IMR-90 (cell line): ENCODE measurements around the gene ATXN10. TPM values are rescaled to one million over a fixed set of nuclear protein-coding genes. Genes with fewer than 3 reads are reported as not detected.

Source experiments
- ATAC-seq: fragments of 200-7000 bp; cut with Tn5 transposase; 2 replicates; pipeline ENCODE4 v1.9.1; 2020; ENCODE audit warnings: low read depth, mild to moderate bottlenecking, moderate library complexity
- BruUV-seq: library from RNA; stranded (reverse); fragments of 400-500 nt; replicated peaks from 2 replicates; lab custom pipeline; 2021; lab: Mats Ljungman, UMichigan
- CTCF ChIA-PET: fragments of 300-600 bp; formaldehyde crosslinking; extraction: SDS; loops from one replicate; lab custom pipeline; 2021; ENCODE audit warnings: antibody characterized with exemption; lab: Yijun Ruan, JAX
- POLR2A ChIA-PET: fragments of 300-600 bp; sonication (Branson Sonifier 250); formaldehyde crosslinking; loops from one replicate; lab custom pipeline; 2022; ENCODE audit warnings: antibody characterized with exemption; ENCODE audit not compliant: unreplicated experiment; lab: Charles Lee
- DNase-seq: peaks from one replicate; pipeline ENCODE4 v3.0.0; 2013
- H2AFZ ChIP-seq: replicated peaks from 2 replicates; pipeline ENCODE3; 2013; ENCODE audit warnings: low read length, mild to moderate bottlenecking; ENCODE audit not compliant: poor library complexity
- H2AK5ac ChIP-seq: 2 replicates; pipeline ENCODE4 v1.6.1; 2013; ENCODE audit warnings: low read depth, low read length, inconsistent platforms
- H2AK9ac ChIP-seq: replicated peaks from 2 replicates; pipeline ENCODE3; 2013; ENCODE audit warnings: mild to moderate bottlenecking, low read depth, low read length, moderate library complexity; ENCODE audit not compliant: poor library complexity
- H2BK120ac ChIP-seq: 2 replicates; pipeline ENCODE4 v1.6.1; 2013; ENCODE audit warnings: low read depth, low read length, inconsistent platforms
- H2BK15ac ChIP-seq: 3 replicates; pipeline ENCODE4 v1.6.1; 2013; ENCODE audit warnings: low read depth, low read length, inconsistent platforms
- H2BK20ac ChIP-seq: 2 replicates; pipeline ENCODE4 v1.6.1; 2013; ENCODE audit warnings: low read depth, mild to moderate bottlenecking, inconsistent platforms, low read length, moderate library complexity
- H2BK5ac ChIP-seq: 2 replicates; pipeline ENCODE4 v1.6.1; 2013; ENCODE audit warnings: mild to moderate bottlenecking, low read depth, low read length, inconsistent platforms; ENCODE audit not compliant: poor library complexity, severe bottlenecking
- H3K14ac ChIP-seq: replicated peaks from 2 replicates; pipeline ENCODE4 v1.6.1; 2013; ENCODE audit warnings: low read depth, low read length, inconsistent platforms
- H3K18ac ChIP-seq: 2 replicates; pipeline ENCODE4 v1.6.1; 2013; ENCODE audit warnings: low read depth, low read length, control low read depth
- H3K23ac ChIP-seq: 2 replicates; pipeline ENCODE4 v1.6.1; 2013; ENCODE audit warnings: low read depth, low read length, inconsistent platforms
- H3K27ac ChIP-seq: 2 replicates; pipeline ENCODE4 v1.5.1; 2013; ENCODE audit warnings: mild to moderate bottlenecking, control low read depth, low read length; ENCODE audit not compliant: insufficient read depth
- H3K27me3 ChIP-seq: 2 replicates; pipeline ENCODE4 v1.6.1; 2013; ENCODE audit warnings: low read length; ENCODE audit not compliant: control insufficient read depth, insufficient read depth
- H3K36me3 ChIP-seq: 2 replicates; pipeline ENCODE4 v1.6.1; 2013; ENCODE audit warnings: low read length, mixed read lengths; ENCODE audit not compliant: control insufficient read depth, insufficient read depth
- H3K4ac ChIP-seq: 2 replicates; pipeline ENCODE4 v1.6.1; 2013; ENCODE audit warnings: low read depth, low read length, inconsistent platforms
- H3K4me1 ChIP-seq: 2 replicates; pipeline ENCODE4 v1.6.1; 2013; ENCODE audit warnings: low read length, mixed read lengths; ENCODE audit not compliant: control insufficient read depth, insufficient read depth
- H3K4me2 ChIP-seq: 2 replicates; pipeline ENCODE4 v1.6.1; 2013; ENCODE audit warnings: low read depth, mild to moderate bottlenecking, control low read depth, low read length, moderate library complexity
- H3K4me3 ChIP-seq: 2 replicates; pipeline ENCODE4 v1.5.1; 2013; ENCODE audit warnings: low read depth, mild to moderate bottlenecking, control low read depth, low read length, moderate library complexity; ENCODE audit not compliant: insufficient read depth
- H3K56ac ChIP-seq: 2 replicates; pipeline ENCODE4 v1.6.1; 2013; ENCODE audit warnings: low read length, inconsistent platforms; ENCODE audit not compliant: insufficient read depth; ENCODE audit errors: extremely low read depth
- H3K79me1 ChIP-seq, 2 experiments: 2 replicates each; pipeline ENCODE4 v1.6.1; 2013; ENCODE audit warnings: low read length in 2 of 2, inconsistent platforms in 1 of 2, low read depth in 1 of 2
- H3K9ac ChIP-seq: 2 replicates; pipeline ENCODE4 v1.6.1; 2013; ENCODE audit warnings: low read depth, low read length, control low read depth
- H3K9me1 ChIP-seq: 2 replicates; pipeline ENCODE4 v1.6.1; 2013; ENCODE audit warnings: low read length, inconsistent platforms; ENCODE audit not compliant: insufficient read depth
- H3K9me3 ChIP-seq: 2 replicates; pipeline ENCODE4 v1.6.1; 2013; ENCODE audit warnings: low read length; ENCODE audit not compliant: control insufficient read depth, insufficient read depth
- H4K20me1 ChIP-seq: 2 replicates; pipeline ENCODE4 v1.6.1; 2013; ENCODE audit warnings: low read length, inconsistent platforms; ENCODE audit not compliant: insufficient read depth
- H4K5ac ChIP-seq: 2 replicates; pipeline ENCODE4 v1.6.1; 2013; ENCODE audit warnings: mild to moderate bottlenecking, low read depth, low read length, control low read depth
- H4K8ac ChIP-seq, 2 experiments: 2 replicates each; pipeline ENCODE4 v1.6.1; 2013; ENCODE audit warnings: low read depth in 2 of 2, low read length in 2 of 2, control low read depth in 1 of 2, inconsistent platforms in 1 of 2
- H4K91ac ChIP-seq: 2 replicates; pipeline ENCODE4 v1.6.1; 2013; ENCODE audit warnings: low read depth, low read length, inconsistent platforms; ENCODE audit not compliant: insufficient read depth
- BHLHE40 ChIP-seq: fragments of 150-350 bp; IDR thresholded peaks from 2 replicates; pipeline ENCODE4 v1.6.1; 2016; ENCODE audit warnings: mild to moderate bottlenecking, low read depth, low read length
- CEBPB ChIP-seq: IDR thresholded peaks from 2 replicates; pipeline ENCODE4 v1.6.1; 2012; ENCODE audit warnings: low read depth, low read length, improper control_type of control experiment
- CHD1 ChIP-seq: IDR thresholded peaks from 2 replicates; pipeline ENCODE4 v1.6.1; 2012; ENCODE audit warnings: low read depth, low read length, improper control_type of control experiment
- MAFK ChIP-seq: IDR thresholded peaks from 2 replicates; pipeline ENCODE4 v1.6.1; 2012; ENCODE audit warnings: low read depth, low read length, improper control_type of control experiment
- MAZ ChIP-seq: IDR thresholded peaks from 2 replicates; pipeline ENCODE4 v1.6.1; 2012; ENCODE audit warnings: low read depth, mild to moderate bottlenecking, low read length, improper control_type of control experiment, moderate library complexity, borderline replicate concordance
- MXI1 ChIP-seq: IDR thresholded peaks from 2 replicates; pipeline ENCODE4 v1.6.1; 2012; ENCODE audit warnings: low read depth, mild to moderate bottlenecking, low read length, moderate library complexity, borderline replicate concordance
- NFE2L2 ChIP-seq: fragments of 150-350 bp; IDR thresholded peaks from 2 replicates; pipeline ENCODE4 v1.6.1; 2016; ENCODE audit warnings: low read depth, mild to moderate bottlenecking, low read length
- POLR2A ChIP-seq: IDR thresholded peaks from 2 replicates; pipeline ENCODE4 v1.6.1; 2012; ENCODE audit warnings: mild to moderate bottlenecking, low read depth, low read length
- RAD21 ChIP-seq: IDR thresholded peaks from 2 replicates; pipeline ENCODE4 v1.6.1; 2012; ENCODE audit warnings: low read length, improper control_type of control experiment
- RCOR1 ChIP-seq: IDR thresholded peaks from 2 replicates; pipeline ENCODE4 v1.6.1; 2012; ENCODE audit warnings: mild to moderate bottlenecking, low read length, improper control_type of control experiment; ENCODE audit not compliant: insufficient replicate concordance
- RFX5 ChIP-seq: IDR thresholded peaks from 2 replicates; pipeline ENCODE4 v1.8.0; 2012; ENCODE audit warnings: low read depth, mild to moderate bottlenecking, low read length, moderate library complexity
- SMC3 ChIP-seq: fragments of 150-350 bp; IDR thresholded peaks from 2 replicates; pipeline ENCODE4 v1.6.1; 2016; ENCODE audit warnings: low read depth, mild to moderate bottlenecking, antibody characterized with exemption, low read length, moderate library complexity
- USF2 ChIP-seq: fragments of 150-350 bp; IDR thresholded peaks from 2 replicates; pipeline ENCODE4 v1.6.1; 2017; ENCODE audit warnings: mild to moderate bottlenecking, antibody characterized with exemption, low read length, low read depth
- WGBS, 2 experiments: methylation state at CpG; one replicate each; pipeline versions ENCODE4 v1.1.5 to v1.1.7; 2013; ENCODE audit warnings: missing lambda C conversion rate in 2 of 2; ENCODE audit not compliant: insufficient read length in 1 of 2; ENCODE audit errors: extremely low coverage in 2 of 2; 5-methylcytosine and 5-hydroxymethylcytosine counted together
- dilution Hi-C: fragments of 300-500 bp; cut with HindIII; formaldehyde crosslinking; loops from one replicate; pipeline ENCODE4 v1.14.3; 2018; ENCODE audit warnings: low sequenced_read_pairs; ENCODE audit not compliant: unreplicated experiment
- in situ Hi-C: fragments of 300-500 bp; cut with MboI; formaldehyde crosslinking; loops from 3 replicates; pipeline ENCODE4 v1.14.3; 2019; ENCODE audit warnings: low sequenced_read_pairs, inconsistent platforms, mixed read lengths
- intact Hi-C: fragments of 100-400 bp; cut with micrococcal nuclease; formaldehyde crosslinking; loops from 2 replicates; pipeline ENCODE4 v1.10.0; 2022
- polyA plus RNA-seq, 3 experiments: library from polyadenylated mRNA; depleted of rRNA; stranded (reverse); fragments of >200 nt; gene quantifications; 2 replicates each; pipeline ENCODE4 v1.2.3, GENCODE V29; 2012; ENCODE audit warnings: low replicate concordance in 1 of 3
- total RNA-seq: library from RNA; depleted of rRNA; stranded (reverse); fragments of >200 nt; gene quantifications from 2 replicates; pipeline ENCODE4 v1.2.3, GENCODE V29; 2012
- TF ChIP-seq, protein P1 (sequence below): fragments of 150-350 bp; IDR thresholded peaks from 2 replicates; pipeline ENCODE4 v1.6.1; 2016; ENCODE audit warnings: low read depth, mild to moderate bottlenecking, low read length, moderate library complexity, borderline replicate concordance

ATXN10 gene
- total and polyA plus RNA-seq, 2 of the 4 experiments (the other 2 are of a cell fraction) = 116 to 231 TPM

GRCh38 chr22:45673482-45674175, 2.0 kb downstream of the ATXN10 start (continued):
- TF ChIP-seq USF2 = no peak

DNA sequence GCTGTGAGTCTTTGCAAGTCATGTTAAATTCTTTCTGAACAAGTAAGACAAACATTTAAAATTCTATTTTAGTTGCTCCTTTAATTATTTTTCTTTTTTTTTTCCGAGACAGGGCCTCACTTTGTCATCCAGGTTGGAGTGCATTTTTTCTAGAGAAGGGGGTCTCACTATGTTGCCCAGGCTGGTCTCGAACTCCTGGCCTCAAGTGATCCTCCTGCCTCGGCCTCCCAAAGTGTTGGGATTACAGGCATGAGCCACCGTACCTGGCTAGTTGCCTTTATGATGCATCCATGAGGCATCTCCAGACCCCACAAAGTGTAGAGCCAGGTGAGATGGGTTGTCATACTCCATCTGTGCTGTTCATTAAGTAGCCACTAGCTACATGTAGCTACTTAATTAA, 4.4 kb downstream of the ATXN10 start:
- peaks cover 5% of the 10 kb centered on the region; the same call in 1 of the 2 replicates for H3K36me3 ChIP-seq
- TF ChIP-seq MAZ (no peak), RCOR1 (no peak), SMC3 (no peak), MXI1 (no peak), RAD21 (no peak), BHLHE40 (no peak), CEBPB (no peak), POLR2A (no peak), NFE2L2 (no peak), RFX5 (no peak), CHD1 (no peak), MAFK (no peak)
- TF ChIP-seq, protein P1, sequence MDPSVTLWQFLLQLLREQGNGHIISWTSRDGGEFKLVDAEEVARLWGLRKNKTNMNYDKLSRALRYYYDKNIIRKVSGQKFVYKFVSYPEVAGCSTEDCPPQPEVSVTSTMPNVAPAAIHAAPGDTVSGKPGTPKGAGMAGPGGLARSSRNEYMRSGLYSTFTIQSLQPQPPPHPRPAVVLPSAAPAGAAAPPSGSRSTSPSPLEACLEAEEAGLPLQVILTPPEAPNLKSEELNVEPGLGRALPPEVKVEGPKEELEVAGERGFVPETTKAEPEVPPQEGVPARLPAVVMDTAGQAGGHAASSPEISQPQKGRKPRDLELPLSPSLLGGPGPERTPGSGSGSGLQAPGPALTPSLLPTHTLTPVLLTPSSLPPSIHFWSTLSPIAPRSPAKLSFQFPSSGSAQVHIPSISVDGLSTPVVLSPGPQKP = no peak

More for the DNA sequence above, 4.4 kb downstream of the ATXN10 start:
- no peak overlapping the region for H2AFZ ChIP-seq
- dilution Hi-C loops (no loop called here), in situ Hi-C loops (no loop called here), intact Hi-C loops (no loop called here)
- ATAC-seq = no peak
- peaks cover 26% of the 10 kb centered on the region for H3K9me1 ChIP-seq
- no peak overlapping the region for H2AK9ac ChIP-seq
- H3K4me2 ChIP-seq = no peak overlapping the region; the same call in 1 of the 2 replicates
- H3K27ac ChIP-seq = peak overlapping the region; percentile 57; the same call in 1 of the 2 replicates
- H4K20me1 ChIP-seq = peaks cover 66% of the 10 kb centered on the region
- H3K79me1 ChIP-seq = peaks cover 24 to 80% of the 10 kb centered on the region in 2 experiments
- peak overlapping the region; percentile 15 for H2BK5ac ChIP-seq
- H3K4ac ChIP-seq = peak overlapping the region; percentile 66; the same call in 1 of the 2 replicates
- peaks cover 31% of the 10 kb centered on the region for H3K4me1 ChIP-seq
- H3K4me3 ChIP-seq = no peak overlapping the region
- H3K14ac ChIP-seq = 0 out of 2 replicates have a peak overlapping the region, but pooled peaks have one; percentile 55
- H4K8ac ChIP-seq = no peak overlapping the region; a peak in 1 of 4 replicates
- peak overlapping the region; percentile 36; the same call in 1 of the 2 replicates for H2BK20ac ChIP-seq
- H2BK15ac ChIP-seq = no peak overlapping the region; the same call in 2 of the 3 replicates
- no CpG with 5 or more reads among the region's 4 CpGs for WGBS, 2 experiments
- ChIA-PET CTCF (no interaction called here), POLR2A (interaction anchor here (0.6 to 0.7 kb wide), 2 partner anchors 46 to 109 kb away, joined by 4 to 6 read pairs; no protein-coding TSS in a partner anchor)
- H4K5ac ChIP-seq = no peak overlapping the region
- no peak overlapping the region for H3K23ac ChIP-seq
- no peak overlapping the region for H4K91ac ChIP-seq
- H3K9ac ChIP-seq = no peak overlapping the region
- no peaks in the 10 kb centered on the region for H3K27me3 ChIP-seq
- no peak overlapping the region for H2BK120ac ChIP-seq
- H3K18ac ChIP-seq = peak overlapping the region; percentile 6; the same call in 1 of the 2 replicates
- no peak for DNase-seq
- no peaks in the 10 kb centered on the region for H3K9me3 ChIP-seq
- no TSS peak for BruUV-seq
- H2AK5ac ChIP-seq = peak overlapping the region; percentile 66
- no peak overlapping the region for H3K56ac ChIP-seq
